ENCODE data around the gene GPR143. TPM values are rescaled to one million over a fixed set of nuclear protein-coding genes. Genes with fewer than 3 reads are reported as not detected.

The GPR143 gene
- total and polyA plus RNA-seq, 4 donors: 0.77 to 2.7 (median 1.5) TPM

- TF ChIP-seq CTCF (IDR thresholded peaks at IDR 0.05; ENCODE audit: control extremely low read depth, extremely low read depth): no peak
- H3K27me3 ChIP-seq (ENCODE audit: control insufficient read depth in 3 of 3, insufficient read depth in 3 of 3, low read length in 2 of 3): no peaks in the 10 kb centered on the region
- H3K36me3 ChIP-seq (ENCODE audit: control insufficient read depth in 4 of 4, insufficient read depth in 4 of 4, low read length in 4 of 4): peaks cover 0 to 14% (median 3%) of the 10 kb centered on the region in 4 donors
- no peak overlapping the region for H3K9ac ChIP-seq (ENCODE audit: insufficient read depth in 1 of 2, low read length in 2 of 2)
- no peak overlapping the region for H3K27ac ChIP-seq (ENCODE audit: low read depth in 1 of 2, low read length in 1 of 2)
- H3K4me1 ChIP-seq (ENCODE audit: control insufficient read depth in 5 of 5, insufficient read depth in 5 of 5, low read length in 5 of 5): no peaks in the 10 kb centered on the region
- no peak overlapping the region for H3K4me3 ChIP-seq
- ATAC-seq (ENCODE audit: insufficient read depth, low FRiP score) (no peak), DNase-seq (no peak)
- peaks cover 0 to 32% (median 9%) of the 10 kb centered on the region in 4 donors for H3K9me3 ChIP-seq (ENCODE audit: control insufficient read depth in 4 of 4, insufficient read depth in 3 of 4, low read length in 3 of 4)
- 68 to 87% methylated on average over 2 of the region's 2 CpGs for WGBS, 2 donors
Observed at GRCh38 chrX:9724711-9725110, 40.9 kb downstream of the GPR143 start.

- Histone ChIP-seq H3K9ac (ENCODE audit: insufficient read depth in 1 of 2, low read length in 2 of 2) (no peak overlapping the region), H3K9me3 (ENCODE audit: control insufficient read depth in 4 of 4, insufficient read depth in 3 of 4, low read length in 3 of 4) (peaks cover 0 to 14% (median 2%) of the 10 kb centered on the region in 4 donors), H3K4me3 (no peak overlapping the region), H3K4me1 (ENCODE audit: control insufficient read depth in 5 of 5, insufficient read depth in 5 of 5, low read length in 5 of 5) (no peaks in the 10 kb centered on the region), H3K36me3 (ENCODE audit: control insufficient read depth in 4 of 4, insufficient read depth in 4 of 4, low read length in 4 of 4) (peaks cover 12 to 19% (median 13%) of the 10 kb centered on the region in 4 donors), H3K27ac (ENCODE audit: low read depth in 1 of 2, low read length in 1 of 2) (no peak overlapping the region), H3K27me3 (ENCODE audit: control insufficient read depth in 3 of 3, insufficient read depth in 3 of 3, low read length in 2 of 3) (no peaks in the 10 kb centered on the region)
- ATAC-seq (ENCODE audit: insufficient read depth, low FRiP score) (no peak), DNase-seq (no peak)
- 95 to 97% methylated on average over 21 of the region's 21 CpGs for WGBS, 2 donors
- TF ChIP-seq CTCF (IDR thresholded peaks at IDR 0.05; ENCODE audit: control extremely low read depth, extremely low read depth): no peak
Observed at GRCh38 chrX:9717376-9717775, 48.3 kb downstream of the GPR143 start.

GRCh38 chrX:9710332-9710731 lies 55.3 kb downstream of the GPR143 start:
- no peak overlapping the region for H3K27ac ChIP-seq (ENCODE audit: low read depth in 1 of 2, low read length in 1 of 2)
- ATAC-seq (ENCODE audit: insufficient read depth, low FRiP score) (no peak), DNase-seq (no peak)
- no peak overlapping the region for H3K9ac ChIP-seq (ENCODE audit: insufficient read depth in 1 of 2, low read length in 2 of 2)
- no peak overlapping the region for H3K4me3 ChIP-seq
- H3K27me3 ChIP-seq (ENCODE audit: control insufficient read depth in 3 of 3, insufficient read depth in 3 of 3, low read length in 2 of 3): no peaks in the 10 kb centered on the region
- H3K36me3 ChIP-seq (ENCODE audit: control insufficient read depth in 4 of 4, insufficient read depth in 4 of 4, low read length in 4 of 4): peaks cover 0 to 12% (median 5%) of the 10 kb centered on the region in 4 donors
- 88 to 98% methylated on average over 8 of the region's 8 CpGs for WGBS, 2 donors
- no peaks in the 10 kb centered on the region for H3K4me1 ChIP-seq (ENCODE audit: control insufficient read depth in 5 of 5, insufficient read depth in 5 of 5, low read length in 5 of 5)
- TF ChIP-seq CTCF (IDR thresholded peaks at IDR 0.05; ENCODE audit: control extremely low read depth, extremely low read depth): no peak
- peaks cover 0 to 5% (median 0%) of the 10 kb centered on the region in 4 donors for H3K9me3 ChIP-seq (ENCODE audit: control insufficient read depth in 4 of 4, insufficient read depth in 3 of 4, low read length in 3 of 4)

Data from lung (tissue), 12 donors.